Measurements from ENCODE around the gene SLC25A1.

The SLC25A1 gene

DNA sequence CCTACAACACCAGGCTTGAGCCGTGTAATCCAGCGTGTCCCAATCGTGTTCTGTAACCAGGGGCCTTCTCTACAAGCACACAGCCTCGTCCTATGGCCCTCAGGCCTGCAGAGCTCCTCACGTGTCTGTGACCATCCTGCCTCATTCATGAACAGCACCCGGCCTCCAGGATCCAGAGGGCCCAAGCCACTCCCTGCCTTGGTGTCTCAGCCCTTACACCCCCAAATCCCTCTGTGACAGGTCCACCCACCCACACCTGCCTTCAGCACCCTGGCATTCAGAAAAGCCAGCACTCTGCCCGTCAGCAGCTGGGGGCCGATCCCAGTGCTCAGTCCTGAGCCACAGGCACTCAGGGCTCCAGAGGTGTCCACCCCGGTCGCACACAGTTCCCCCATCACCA lies 41.6 kb downstream of the SLC25A1 start:
- H3K27me3 ChIP-seq, result no peaks in the 10 kb centered on the region
- no peaks in the 10 kb centered on the region for H3K9me3 ChIP-seq
- TF ChIP-seq, protein P1, sequence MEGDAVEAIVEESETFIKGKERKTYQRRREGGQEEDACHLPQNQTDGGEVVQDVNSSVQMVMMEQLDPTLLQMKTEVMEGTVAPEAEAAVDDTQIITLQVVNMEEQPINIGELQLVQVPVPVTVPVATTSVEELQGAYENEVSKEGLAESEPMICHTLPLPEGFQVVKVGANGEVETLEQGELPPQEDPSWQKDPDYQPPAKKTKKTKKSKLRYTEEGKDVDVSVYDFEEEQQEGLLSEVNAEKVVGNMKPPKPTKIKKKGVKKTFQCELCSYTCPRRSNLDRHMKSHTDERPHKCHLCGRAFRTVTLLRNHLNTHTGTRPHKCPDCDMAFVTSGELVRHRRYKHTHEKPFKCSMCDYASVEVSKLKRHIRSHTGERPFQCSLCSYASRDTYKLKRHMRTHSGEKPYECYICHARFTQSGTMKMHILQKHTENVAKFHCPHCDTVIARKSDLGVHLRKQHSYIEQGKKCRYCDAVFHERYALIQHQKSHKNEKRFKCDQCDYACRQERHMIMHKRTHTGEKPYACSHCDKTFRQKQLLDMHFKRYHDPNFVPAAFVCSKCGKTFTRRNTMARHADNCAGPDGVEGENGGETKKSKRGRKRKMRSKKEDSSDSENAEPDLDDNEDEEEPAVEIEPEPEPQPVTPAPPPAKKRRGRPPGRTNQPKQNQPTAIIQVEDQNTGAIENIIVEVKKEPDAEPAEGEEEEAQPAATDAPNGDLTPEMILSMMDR (IDR thresholded peaks at IDR 0.05), result no peak
- H3K4me1 ChIP-seq (ENCODE audit: control insufficient read depth in 1 of 2, insufficient read depth in 1 of 2, low read depth in 1 of 2, low read length in 1 of 2), result no peaks in the 10 kb centered on the region
- H3K36me3 ChIP-seq, result peaks cover 100% of the 10 kb centered on the region
- H3K27ac ChIP-seq, result no peak overlapping the region
- no peak overlapping the region for H3K4me3 ChIP-seq (ENCODE audit: low read depth in 1 of 2, low read length in 1 of 2)

DNA sequence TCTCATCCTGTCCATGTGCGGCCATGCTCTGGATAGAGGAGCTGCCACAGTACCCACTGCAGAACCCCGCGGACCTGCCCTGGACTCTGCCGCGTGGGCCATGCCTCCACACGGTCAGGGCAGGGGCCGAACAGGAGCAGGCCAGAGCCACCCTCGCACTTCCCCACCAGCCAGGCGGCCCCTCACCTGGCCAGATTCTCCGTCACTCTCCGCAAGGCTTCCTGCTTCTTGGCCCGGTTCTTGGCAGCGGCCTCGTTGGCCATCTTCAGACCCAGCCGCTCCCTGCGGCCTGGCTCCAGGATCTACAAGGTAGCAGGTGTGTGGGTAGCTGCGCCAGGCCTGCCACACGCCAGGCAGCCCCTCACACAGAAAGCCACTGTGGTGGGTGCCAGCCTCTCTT lies 43.7 kb downstream of the SLC25A1 start:
- Histone ChIP-seq H3K27ac (no peak overlapping the region), H3K4me1 (ENCODE audit: control insufficient read depth in 1 of 2, insufficient read depth in 1 of 2, low read depth in 1 of 2, low read length in 1 of 2) (no peaks in the 10 kb centered on the region), H3K36me3 (peaks cover 93% of the 10 kb centered on the region), H3K9me3 (no peaks in the 10 kb centered on the region), H3K4me3 (ENCODE audit: low read depth in 1 of 2, low read length in 1 of 2) (no peak overlapping the region), H3K27me3 (no peaks in the 10 kb centered on the region)
- TF ChIP-seq, protein P1 (IDR thresholded peaks at IDR 0.05), result no peak

GRCh38 chr22:19134176-19134831 lies 44.2 kb downstream of the SLC25A1 start:
- Histone ChIP-seq H3K27me3 (no peaks in the 10 kb centered on the region), H3K4me1 (ENCODE audit: control insufficient read depth in 1 of 2, insufficient read depth in 1 of 2, low read depth in 1 of 2, low read length in 1 of 2) (no peaks in the 10 kb centered on the region), H3K27ac (no peak overlapping the region), H3K36me3 (peaks cover 87% of the 10 kb centered on the region), H3K9me3 (no peaks in the 10 kb centered on the region), H3K4me3 (ENCODE audit: low read depth in 1 of 2, low read length in 1 of 2) (no peak overlapping the region)
- TF ChIP-seq, protein P1 (IDR thresholded peaks at IDR 0.05), result no peak

DNA sequence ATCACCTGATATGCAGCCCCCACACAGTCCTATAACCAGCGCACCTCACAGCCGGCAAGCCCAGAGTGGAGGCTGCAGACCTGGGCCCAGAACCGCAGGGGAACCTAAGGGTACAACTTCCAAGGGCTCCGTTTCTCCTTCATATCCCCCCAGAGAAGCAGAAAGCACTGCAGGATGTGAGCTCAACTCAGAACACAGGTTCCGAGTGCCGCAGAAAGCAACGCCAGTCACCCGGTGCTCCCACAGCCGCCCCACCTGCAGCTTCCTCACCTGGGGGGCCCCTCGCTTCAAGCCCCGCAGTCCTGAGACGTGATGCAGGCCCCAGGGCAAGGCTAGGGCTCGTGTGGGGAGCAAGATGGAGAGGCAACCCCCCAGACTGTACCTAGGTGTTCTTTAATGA lies 45.0 kb downstream of the SLC25A1 start:
- H3K27ac ChIP-seq, result no peak overlapping the region
- peaks cover 80% of the 10 kb centered on the region for H3K36me3 ChIP-seq
- H3K27me3 ChIP-seq, result no peaks in the 10 kb centered on the region
- TF ChIP-seq, protein P1 (IDR thresholded peaks at IDR 0.05), result no peak
- H3K4me3 ChIP-seq (ENCODE audit: low read depth in 1 of 2, low read length in 1 of 2), result no peak overlapping the region
- H3K4me1 ChIP-seq (ENCODE audit: control insufficient read depth in 1 of 2, insufficient read depth in 1 of 2, low read depth in 1 of 2, low read length in 1 of 2), result no peaks in the 10 kb centered on the region
- no peaks in the 10 kb centered on the region for H3K9me3 ChIP-seq

DNA sequence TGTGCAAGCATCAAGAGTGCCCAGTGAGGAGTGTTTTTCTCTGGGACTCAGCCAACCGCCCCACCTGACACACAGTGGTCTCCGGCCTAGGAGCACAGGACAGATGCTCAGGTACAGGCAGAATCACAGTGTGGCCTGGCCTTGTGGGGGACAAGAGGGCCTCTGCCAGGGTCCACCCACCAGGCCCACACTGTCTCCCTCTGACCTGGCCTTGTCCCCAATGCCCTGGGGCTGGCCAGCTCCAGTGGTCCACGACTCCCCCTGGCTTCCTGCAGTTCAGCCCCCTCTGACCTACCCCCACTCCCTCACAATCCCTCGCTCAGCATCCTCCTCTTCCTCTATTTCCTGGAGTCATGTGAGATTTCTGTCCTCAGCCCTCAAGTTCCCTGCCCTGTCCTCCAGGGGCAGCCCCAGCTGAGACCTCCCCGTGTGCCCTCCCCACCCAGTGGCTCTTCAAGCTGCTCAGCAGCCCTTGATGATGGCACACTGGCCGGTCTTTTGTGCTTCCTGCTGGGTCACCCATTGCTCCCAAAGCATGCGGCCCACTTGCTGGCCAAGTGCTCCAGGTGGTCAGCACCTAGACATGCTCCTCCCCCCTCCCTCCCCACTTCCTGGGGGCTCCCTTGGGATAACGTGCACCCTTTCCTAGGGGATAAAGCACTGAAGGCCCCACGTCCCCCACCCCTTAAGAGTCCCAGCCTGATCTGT lies 45.7 kb downstream of the SLC25A1 start:
- H3K4me1 ChIP-seq (ENCODE audit: control insufficient read depth in 1 of 2, insufficient read depth in 1 of 2, low read depth in 1 of 2, low read length in 1 of 2), result no peaks in the 10 kb centered on the region
- H3K27me3 ChIP-seq, result no peaks in the 10 kb centered on the region
- no peak overlapping the region for H3K27ac ChIP-seq
- no peaks in the 10 kb centered on the region for H3K9me3 ChIP-seq
- H3K4me3 ChIP-seq (ENCODE audit: low read depth in 1 of 2, low read length in 1 of 2), result no peak overlapping the region
- peaks cover 73% of the 10 kb centered on the region for H3K36me3 ChIP-seq
- TF ChIP-seq, protein P1 (IDR thresholded peaks at IDR 0.05), result no peak
